ENCODE data around the gene FGG. TPM values are rescaled to one million over a fixed set of nuclear protein-coding genes. Genes with fewer than 3 reads are reported as not detected.
A peak's percentile ranks its signal among the peaks of the same experiment; 100 is the strongest.

Gene FGG
- total RNA-seq = not detected

GRCh38 chr4:154612472-154613414, at the start of gene FGG:
TSS of gene FGG (minus strand) at chr4:154612656. CDS start at chr4:154612609, 47 bp downstream.
- H3K36me3 Mint-ChIP-seq (ENCODE audit: low read depth) = no peaks in the 10 kb centered on the region
- no peaks in the 10 kb centered on the region for H3K4me1 Mint-ChIP-seq
- H3K9me3 Mint-ChIP-seq = no peaks in the 10 kb centered on the region
- H3K4me3 Mint-ChIP-seq = no peak within 1 kb of the TSS
- ATAC-seq (replicated peaks) = no peak
- peaks cover 28% of the 10 kb centered on the region for H3K27me3 Mint-ChIP-seq
- H3K27ac Mint-ChIP-seq = no peak within 1 kb of the TSS

GRCh38 chr4:154660052-154660451, 47.6 kb upstream of the FGG start:
- Mint-ChIP-seq H3K9me3 (no peaks in the 10 kb centered on the region), H3K27me3 (peaks cover 23% of the 10 kb centered on the region), H3K27ac (no peak overlapping the region), H3K36me3 (ENCODE audit: low read depth) (no peaks in the 10 kb centered on the region), H3K4me1 (no peaks in the 10 kb centered on the region), H3K4me3 (no peak overlapping the region)
- no peak for ATAC-seq (replicated peaks)

- Mint-ChIP-seq H3K4me1 (no peaks in the 10 kb centered on the region), H3K36me3 (ENCODE audit: low read depth) (no peaks in the 10 kb centered on the region), H3K4me3 (no peak overlapping the region), H3K27me3 (peaks cover 25% of the 10 kb centered on the region), H3K27ac (no peak overlapping the region), H3K9me3 (no peaks in the 10 kb centered on the region)
- no peak for ATAC-seq (replicated peaks)
These were observed 46.4 kb upstream of the FGG start for GRCh38 chr4:154658680-154659405.

- H3K4me1 Mint-ChIP-seq = no peaks in the 10 kb centered on the region
- peaks cover 13% of the 10 kb centered on the region for H3K27me3 Mint-ChIP-seq
These were observed 31.0 kb upstream of the FGG start for GRCh38 chr4:154643493-154643892.

GRCh38 chr4:154642373-154643009, 30.0 kb upstream of the FGG start:
- Mint-ChIP-seq H3K36me3 (ENCODE audit: low read depth) (no peaks in the 10 kb centered on the region), H3K4me3 (no peak overlapping the region), H3K27ac (no peak overlapping the region), H3K27me3 (peaks cover 10% of the 10 kb centered on the region), H3K9me3 (no peaks in the 10 kb centered on the region), H3K4me1 (peaks cover 2% of the 10 kb centered on the region)
- ATAC-seq (replicated peaks) = no peak

More at GRCh38 chr4:154643493-154643892, 31.0 kb upstream of the FGG start:
- H3K9me3 Mint-ChIP-seq = no peaks in the 10 kb centered on the region
- H3K36me3 Mint-ChIP-seq (ENCODE audit: low read depth) = no peaks in the 10 kb centered on the region
- H3K4me3 Mint-ChIP-seq = no peak overlapping the region
- no peak for ATAC-seq (replicated peaks)
- H3K27ac Mint-ChIP-seq = no peak overlapping the region

GRCh38 chr4:154640999-154641398, 28.5 kb upstream of the FGG start:
- H3K27me3 Mint-ChIP-seq = peaks cover 10% of the 10 kb centered on the region
- ATAC-seq (replicated peaks) = no peak
- peaks cover 3% of the 10 kb centered on the region for H3K4me1 Mint-ChIP-seq
- no peak overlapping the region for H3K27ac Mint-ChIP-seq
- H3K4me3 Mint-ChIP-seq = no peak overlapping the region
- no peaks in the 10 kb centered on the region for H3K36me3 Mint-ChIP-seq (ENCODE audit: low read depth)
- H3K9me3 Mint-ChIP-seq = no peaks in the 10 kb centered on the region

GRCh38 chr4:154634058-154634457, 21.6 kb upstream of the FGG start:
- no peak overlapping the region for H3K4me3 Mint-ChIP-seq
- peaks cover 3% of the 10 kb centered on the region for H3K4me1 Mint-ChIP-seq
- no peak overlapping the region for H3K27ac Mint-ChIP-seq
- no peaks in the 10 kb centered on the region for H3K9me3 Mint-ChIP-seq
- ATAC-seq (replicated peaks) = no peak
- H3K27me3 Mint-ChIP-seq = peaks cover 29% of the 10 kb centered on the region
- no peaks in the 10 kb centered on the region for H3K36me3 Mint-ChIP-seq (ENCODE audit: low read depth)

GRCh38 chr4:154631828-154632227, 19.4 kb upstream of the FGG start:
- no peak overlapping the region for H3K27ac Mint-ChIP-seq
- no peaks in the 10 kb centered on the region for H3K9me3 Mint-ChIP-seq
- no peaks in the 10 kb centered on the region for H3K36me3 Mint-ChIP-seq (ENCODE audit: low read depth)
- no peak overlapping the region for H3K4me3 Mint-ChIP-seq
- no peak for ATAC-seq (replicated peaks)
- H3K4me1 Mint-ChIP-seq = no peaks in the 10 kb centered on the region
- peaks cover 26% of the 10 kb centered on the region for H3K27me3 Mint-ChIP-seq

GRCh38 chr4:154630324-154630723, 17.9 kb upstream of the FGG start:
- no peak overlapping the region for H3K4me3 Mint-ChIP-seq
- H3K36me3 Mint-ChIP-seq (ENCODE audit: low read depth) = no peaks in the 10 kb centered on the region
- H3K9me3 Mint-ChIP-seq = no peaks in the 10 kb centered on the region
- ATAC-seq (replicated peaks) = no peak
- H3K4me1 Mint-ChIP-seq = no peaks in the 10 kb centered on the region
- no peak overlapping the region for H3K27ac Mint-ChIP-seq
- H3K27me3 Mint-ChIP-seq = peaks cover 28% of the 10 kb centered on the region

GRCh38 chr4:154626793-154627484, 14.5 kb upstream of the FGG start:
- Mint-ChIP-seq H3K4me1 (no peaks in the 10 kb centered on the region), H3K27me3 (peaks cover 19% of the 10 kb centered on the region), H3K9me3 (no peaks in the 10 kb centered on the region), H3K4me3 (no peak overlapping the region), H3K36me3 (ENCODE audit: low read depth) (no peaks in the 10 kb centered on the region), H3K27ac (no peak overlapping the region)
- peak; percentile 87 for ATAC-seq (replicated peaks)

- no peaks in the 10 kb centered on the region for H3K4me1 Mint-ChIP-seq
- ATAC-seq (replicated peaks) = no peak
- no peaks in the 10 kb centered on the region for H3K9me3 Mint-ChIP-seq
- peak overlapping the region; percentile 11 for H3K4me3 Mint-ChIP-seq
- no peak overlapping the region for H3K27ac Mint-ChIP-seq
- no peaks in the 10 kb centered on the region for H3K36me3 Mint-ChIP-seq (ENCODE audit: low read depth)
- peaks cover 20% of the 10 kb centered on the region for H3K27me3 Mint-ChIP-seq
These were observed 13.5 kb upstream of the FGG start for GRCh38 chr4:154625971-154626370.

- no peak overlapping the region for H3K27ac Mint-ChIP-seq
- no peaks in the 10 kb centered on the region for H3K9me3 Mint-ChIP-seq
- ATAC-seq (replicated peaks) = no peak
- peaks cover 12% of the 10 kb centered on the region for H3K27me3 Mint-ChIP-seq
- no peak overlapping the region for H3K4me3 Mint-ChIP-seq
- no peaks in the 10 kb centered on the region for H3K4me1 Mint-ChIP-seq
- no peaks in the 10 kb centered on the region for H3K36me3 Mint-ChIP-seq (ENCODE audit: low read depth)
These were observed 11.5 kb upstream of the FGG start for GRCh38 chr4:154623995-154624394.

GRCh38 chr4:154623436-154623835, 11.0 kb upstream of the FGG start:
- no peak for ATAC-seq (replicated peaks)
- Mint-ChIP-seq H3K27me3 (peaks cover 12% of the 10 kb centered on the region), H3K4me3 (no peak overlapping the region), H3K36me3 (ENCODE audit: low read depth) (no peaks in the 10 kb centered on the region), H3K4me1 (no peaks in the 10 kb centered on the region), H3K9me3 (no peaks in the 10 kb centered on the region), H3K27ac (no peak overlapping the region)

GRCh38 chr4:154622598-154622997, 10.1 kb upstream of the FGG start:
- H3K4me3 Mint-ChIP-seq = no peak overlapping the region
- no peaks in the 10 kb centered on the region for H3K4me1 Mint-ChIP-seq
- H3K27me3 Mint-ChIP-seq = peaks cover 12% of the 10 kb centered on the region
- ATAC-seq (replicated peaks) = peak; percentile 50
- H3K9me3 Mint-ChIP-seq = no peaks in the 10 kb centered on the region
- H3K36me3 Mint-ChIP-seq (ENCODE audit: low read depth) = no peaks in the 10 kb centered on the region
- no peak overlapping the region for H3K27ac Mint-ChIP-seq

All from activated T-helper 17 cell treated with anti-CD3 and anti-CD28 coated beads, Interleukin-2, amount 50 U/mL, for 72 hours (primary cell).